Lower lobe of right lung (tissue), 2 donors: ENCODE measurements around the gene CDC42EP5. TPM values are rescaled to one million over a fixed set of nuclear protein-coding genes. Genes with fewer than 3 reads are reported as not detected.

Source experiments
- ATAC-seq, 2 donors: fragments of 200-7000 bp; cut with Tn5 transposase; one replicate each; pipeline ENCODE4 v1.9.1; 2020 to 2022; ENCODE audit warnings: mild to moderate bottlenecking in 2 of 2, moderate library complexity in 2 of 2
- DNase-seq: peaks from one replicate; pipeline ENCODE4 v3.0.0-alpha.2; 2020
- H3K27ac ChIP-seq: fragments of 200-600 bp; one replicate; pipeline ENCODE4 v1.8.0; 2022
- H3K27me3 ChIP-seq: fragments of 200-600 bp; one replicate; pipeline ENCODE4 v1.8.0; 2022; ENCODE audit warnings: low read depth
- H3K36me3 ChIP-seq: fragments of 200-600 bp; one replicate; pipeline ENCODE4 v1.8.0; 2022; ENCODE audit warnings: mild to moderate bottlenecking
- H3K4me1 ChIP-seq: fragments of 200-600 bp; one replicate; pipeline ENCODE4 v1.8.0; 2022
- H3K4me3 ChIP-seq: fragments of 200-600 bp; one replicate; pipeline ENCODE4 v1.8.0; 2022; ENCODE audit warnings: mild to moderate bottlenecking
- H3K9me3 ChIP-seq: fragments of 200-600 bp; one replicate; pipeline ENCODE4 v1.8.0; 2022
- intact Hi-C: fragments of 100-400 bp; cut with DNase I; formaldehyde crosslinking; loops from one replicate; pipeline ENCODE4 v1.11.0; 2022
- total RNA-seq: library from RNA; stranded (reverse); fragmentation: NEBNext Ultra II Directional; extraction: Animal tissue kit (Norgen Biotek cat#: 25700); gene quantifications from one replicate; pipeline ENCODE4 v1.2.1, GENCODE V29; 2021
- TF ChIP-seq, protein P1 (sequence below): fragments of 200-600 bp; IDR thresholded peaks from one replicate; pipeline ENCODE4 v1.8.0; 2022; ENCODE audit warnings: antibody characterized with exemption, mild to moderate bottlenecking
- donor health status: DM: no; HTN: yes; CAD: no; lungs with severe emphysema.

CDC42EP5 gene
- total RNA-seq, 1 donor from 2014 or later: 25.5 TPM

DNA sequence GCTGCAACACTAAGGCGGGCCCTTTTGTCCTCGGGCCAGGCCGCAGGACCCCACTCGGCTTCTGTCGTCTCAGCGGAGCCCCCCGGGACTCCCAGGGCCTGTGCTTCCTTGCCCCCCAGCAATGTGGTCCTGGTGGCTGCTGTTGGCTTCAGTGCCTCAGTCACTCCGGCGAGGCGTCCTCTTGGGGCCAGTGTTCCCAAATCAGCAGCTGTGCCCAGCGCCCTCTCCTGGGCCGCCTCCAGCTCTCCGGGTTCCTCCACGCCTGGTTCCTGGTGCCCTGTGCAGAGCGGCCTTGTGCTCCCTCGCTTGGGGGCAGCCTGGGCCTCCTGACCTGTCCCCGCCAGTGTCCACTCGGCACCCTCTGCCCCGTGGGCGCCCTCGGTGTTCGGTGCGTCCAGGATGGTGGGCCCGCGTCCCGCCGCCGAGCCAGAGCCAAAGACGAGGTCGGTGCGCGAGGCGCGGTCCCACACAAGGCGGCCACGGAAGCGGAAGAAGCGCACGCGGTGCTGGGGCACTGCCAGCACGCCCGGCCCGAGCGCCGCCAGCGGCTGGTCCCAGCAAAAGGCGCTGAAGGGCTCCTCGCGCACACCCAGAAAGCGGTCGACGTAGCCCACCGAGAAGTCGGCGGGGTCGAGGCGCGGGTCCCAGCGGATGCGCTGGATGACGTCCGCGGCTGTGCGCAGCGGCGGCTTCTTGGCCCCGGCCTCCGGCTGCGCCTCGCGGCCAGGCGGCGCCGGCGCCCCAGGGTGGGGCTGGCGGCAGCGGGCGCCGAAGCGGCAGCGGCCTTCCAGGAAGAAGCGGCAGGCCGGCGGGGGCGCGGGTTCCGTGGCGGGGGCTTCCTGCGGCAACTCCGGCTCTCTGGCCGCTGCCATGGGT, 10.2 kb downstream of the CDC42EP5 start:
- H3K36me3 ChIP-seq: peaks cover 44% of the 10 kb centered on the region
- peak overlapping the region; percentile 98 for H3K27ac ChIP-seq
- TF ChIP-seq, protein P1, sequence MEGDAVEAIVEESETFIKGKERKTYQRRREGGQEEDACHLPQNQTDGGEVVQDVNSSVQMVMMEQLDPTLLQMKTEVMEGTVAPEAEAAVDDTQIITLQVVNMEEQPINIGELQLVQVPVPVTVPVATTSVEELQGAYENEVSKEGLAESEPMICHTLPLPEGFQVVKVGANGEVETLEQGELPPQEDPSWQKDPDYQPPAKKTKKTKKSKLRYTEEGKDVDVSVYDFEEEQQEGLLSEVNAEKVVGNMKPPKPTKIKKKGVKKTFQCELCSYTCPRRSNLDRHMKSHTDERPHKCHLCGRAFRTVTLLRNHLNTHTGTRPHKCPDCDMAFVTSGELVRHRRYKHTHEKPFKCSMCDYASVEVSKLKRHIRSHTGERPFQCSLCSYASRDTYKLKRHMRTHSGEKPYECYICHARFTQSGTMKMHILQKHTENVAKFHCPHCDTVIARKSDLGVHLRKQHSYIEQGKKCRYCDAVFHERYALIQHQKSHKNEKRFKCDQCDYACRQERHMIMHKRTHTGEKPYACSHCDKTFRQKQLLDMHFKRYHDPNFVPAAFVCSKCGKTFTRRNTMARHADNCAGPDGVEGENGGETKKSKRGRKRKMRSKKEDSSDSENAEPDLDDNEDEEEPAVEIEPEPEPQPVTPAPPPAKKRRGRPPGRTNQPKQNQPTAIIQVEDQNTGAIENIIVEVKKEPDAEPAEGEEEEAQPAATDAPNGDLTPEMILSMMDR: peak; percentile 36
- intact Hi-C loops: no loop called here
- no peaks in the 10 kb centered on the region for H3K9me3 ChIP-seq
- peak; percentile 88 for DNase-seq
- peak; percentile 34 for ATAC-seq
- H3K4me1 ChIP-seq: peaks cover 52% of the 10 kb centered on the region
- H3K4me3 ChIP-seq: peak overlapping the region; percentile 75
- no peaks in the 10 kb centered on the region for H3K27me3 ChIP-seq

DNA sequence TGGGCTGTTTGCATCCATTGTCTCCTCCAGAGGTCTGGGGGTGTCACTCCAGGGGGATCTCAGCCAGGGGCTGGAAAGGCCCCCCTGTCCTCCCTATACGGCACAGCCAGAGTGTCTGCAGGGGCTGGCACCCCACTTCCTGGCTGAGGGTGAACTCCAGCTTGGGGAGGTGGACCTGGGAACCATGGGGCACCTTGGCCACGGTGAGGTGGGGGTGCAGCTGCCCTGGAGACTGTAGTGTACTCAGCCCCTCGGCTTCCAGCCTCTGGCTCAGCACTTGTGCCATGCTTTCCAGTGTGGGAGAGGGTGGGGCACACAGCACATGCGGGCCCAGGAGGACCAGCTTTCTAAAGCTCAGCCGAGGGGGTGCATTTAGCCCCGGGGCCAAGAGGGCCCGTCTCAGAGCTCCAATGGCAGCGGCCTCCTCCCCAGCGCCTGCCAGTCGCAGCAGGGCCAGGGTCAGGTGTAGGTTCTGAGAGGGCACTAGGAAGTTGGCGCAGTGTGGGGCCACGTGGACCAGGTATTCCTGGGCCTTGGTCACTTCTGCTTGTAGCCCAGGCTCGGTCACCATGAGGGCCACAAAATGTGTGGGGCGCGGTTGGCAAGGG, 10.9 kb downstream of the CDC42EP5 start:
- TF ChIP-seq, protein P1: no peak
- no peak for ATAC-seq
- H3K27ac ChIP-seq: peak overlapping the region; percentile 98
- peak overlapping the region; percentile 75 for H3K4me3 ChIP-seq
- no peaks in the 10 kb centered on the region for H3K9me3 ChIP-seq
- peaks cover 52% of the 10 kb centered on the region for H3K36me3 ChIP-seq
- peak; percentile 51 for DNase-seq
- intact Hi-C loops: no loop called here
- peaks cover 52% of the 10 kb centered on the region for H3K4me1 ChIP-seq
- H3K27me3 ChIP-seq: no peaks in the 10 kb centered on the region

DNA sequence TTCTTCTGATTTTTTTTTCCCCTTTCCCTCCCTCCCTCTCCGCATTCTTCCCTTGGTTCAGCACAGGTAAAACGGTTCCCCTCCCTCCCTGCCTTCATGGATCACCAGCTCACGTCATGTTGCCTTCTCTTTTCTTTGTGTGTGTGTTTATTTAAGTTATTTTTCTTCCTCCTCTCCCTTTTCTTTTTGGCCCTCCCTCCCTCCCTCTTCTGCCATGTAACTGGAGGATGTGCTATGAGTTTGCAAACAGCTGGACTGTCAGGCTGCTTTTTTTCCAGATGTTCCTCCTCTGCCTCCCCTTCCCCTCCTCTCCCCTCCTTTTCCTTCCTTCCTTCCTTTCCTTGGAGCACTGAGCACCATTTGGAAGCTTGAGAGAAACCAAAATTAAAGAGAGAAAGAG, 11.5 kb downstream of the CDC42EP5 start:
- Histone ChIP-seq H3K4me1 (peaks cover 52% of the 10 kb centered on the region), H3K27ac (peak overlapping the region; percentile 18), H3K9me3 (no peaks in the 10 kb centered on the region), H3K27me3 (no peaks in the 10 kb centered on the region), H3K36me3 (peaks cover 57% of the 10 kb centered on the region), H3K4me3 (no peak overlapping the region)
- ATAC-seq (no peak), DNase-seq (no peak)
- intact Hi-C loops: no loop called here
- TF ChIP-seq, protein P1: no peak

DNA sequence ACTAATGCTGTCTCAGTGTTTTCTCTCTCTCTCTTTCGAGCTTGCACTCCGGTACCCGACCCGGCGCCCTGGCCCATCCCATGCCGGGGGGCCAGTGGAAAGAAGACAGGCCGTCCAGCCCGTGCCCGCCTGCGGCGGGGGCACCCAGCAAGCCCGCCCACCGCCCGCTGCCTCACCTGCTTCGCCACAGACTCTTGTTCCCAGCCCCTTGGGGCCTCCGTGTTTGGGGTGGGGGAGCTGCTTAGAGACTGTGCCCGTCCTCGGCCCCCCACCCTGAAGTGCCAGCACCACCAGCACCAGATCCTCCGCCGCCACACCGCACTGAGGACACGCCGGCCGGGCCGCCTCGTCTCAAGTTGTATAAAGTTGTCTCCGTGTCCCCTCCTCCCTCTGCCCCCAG, 11.9 kb downstream of the CDC42EP5 start:
- intact Hi-C loops: no loop called here
- no peak for DNase-seq
- Histone ChIP-seq H3K36me3 (peaks cover 61% of the 10 kb centered on the region), H3K4me3 (no peak overlapping the region), H3K9me3 (no peaks in the 10 kb centered on the region), H3K27ac (peak overlapping the region; percentile 18), H3K27me3 (no peaks in the 10 kb centered on the region), H3K4me1 (peaks cover 52% of the 10 kb centered on the region)
- TF ChIP-seq, protein P1: no peak
- ATAC-seq: no peak

DNA sequence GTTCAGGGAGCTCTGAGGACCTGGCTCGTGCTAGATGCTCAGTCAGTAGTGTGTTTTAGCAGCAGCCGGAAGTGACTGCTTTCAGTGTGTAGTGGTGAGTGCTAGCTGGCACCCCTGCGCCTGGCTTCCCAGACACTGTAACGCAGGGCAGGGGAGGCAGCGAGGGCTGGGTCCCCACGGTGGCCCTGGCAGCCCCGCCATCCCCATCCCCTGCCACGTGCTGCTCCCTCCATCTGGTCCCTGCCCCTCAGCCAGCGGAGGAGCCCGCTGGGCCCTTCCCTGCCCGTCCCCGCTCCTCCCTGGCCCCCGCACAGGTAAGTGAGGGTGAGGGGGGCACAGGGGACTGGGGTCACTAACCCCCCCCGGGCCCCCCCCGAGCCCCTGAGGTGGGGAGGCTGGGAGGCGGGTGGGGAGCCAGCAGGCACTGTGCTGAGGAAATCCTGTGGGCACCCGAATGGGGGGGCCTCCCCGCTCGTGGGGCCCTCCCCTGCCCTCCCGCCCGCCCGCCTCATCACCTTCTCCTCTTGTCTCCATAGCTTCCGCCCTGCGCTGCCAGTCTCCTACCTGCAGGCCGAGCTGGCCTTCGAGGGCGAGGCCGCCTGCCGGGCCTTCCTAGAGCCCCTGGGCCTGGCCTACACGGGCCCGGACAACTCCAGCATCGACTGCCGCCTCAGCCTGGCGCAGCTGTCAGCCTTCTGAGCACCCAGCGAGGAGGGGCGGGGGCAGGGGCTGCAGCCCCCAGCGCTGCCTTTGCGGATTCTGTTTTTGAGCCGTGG, 12.7 kb downstream of the CDC42EP5 start:
- no peak overlapping the region for H3K27ac ChIP-seq

More for the DNA sequence above, 12.7 kb downstream of the CDC42EP5 start:
- Histone ChIP-seq H3K27me3 (no peaks in the 10 kb centered on the region), H3K9me3 (no peaks in the 10 kb centered on the region), H3K4me1 (peaks cover 52% of the 10 kb centered on the region), H3K4me3 (no peak overlapping the region), H3K36me3 (peaks cover 69% of the 10 kb centered on the region)
- DNase-seq (no peak), ATAC-seq (no peak)
- TF ChIP-seq, protein P1: no peak
- intact Hi-C loops: no loop called here
